GM19463 (cell line): ENCODE data around the gene TXNDC11.

Experiments used
- ATAC-seq: cut with Tn5 transposase; IDR thresholded peaks from one replicate; pipeline ENCODE4 v1.9.1; 2021; ENCODE audit warnings: mild to moderate bottlenecking, moderate library complexity; ENCODE audit not compliant: unreplicated experiment

Gene TXNDC11

DNA sequence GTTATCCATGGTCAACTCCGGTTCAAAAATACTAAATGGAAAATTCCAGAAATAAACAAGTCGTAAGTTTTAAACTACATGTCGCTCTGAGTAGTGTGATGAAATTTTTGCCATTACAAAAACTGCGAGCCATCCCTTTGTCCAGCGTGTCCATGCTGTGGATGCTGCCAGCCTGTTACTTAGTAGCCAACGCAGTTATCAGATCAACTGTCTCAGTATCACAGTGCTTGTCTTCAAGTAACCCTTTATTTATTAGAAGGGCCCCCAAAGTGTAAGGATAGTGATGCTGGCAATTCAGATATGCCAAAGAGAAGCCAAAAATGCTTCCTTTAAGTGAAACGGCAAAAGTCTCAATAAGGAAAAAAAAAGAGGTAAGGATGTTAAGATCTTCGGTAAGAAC lies 50.5 kb downstream of the TXNDC11 start:
- ATAC-seq: no peak

DNA sequence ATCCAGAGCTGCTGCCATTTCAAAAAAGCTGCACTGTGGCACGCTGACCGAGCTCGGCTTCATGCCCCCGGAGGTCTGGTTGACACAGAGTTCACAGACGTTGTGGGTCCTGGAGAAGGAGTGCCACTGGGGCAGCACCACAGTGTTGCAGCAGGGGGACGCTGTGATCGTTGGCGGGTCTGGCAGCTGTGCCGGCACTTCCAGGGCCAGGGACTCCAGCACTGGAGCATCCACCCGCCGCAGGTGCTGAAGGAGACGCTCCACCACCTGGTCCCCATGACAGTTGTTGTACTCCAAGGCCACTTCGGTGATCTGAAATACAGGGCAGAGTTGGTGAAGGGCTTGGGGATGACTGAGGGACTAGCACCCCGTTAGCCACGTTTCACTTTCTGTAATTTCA lies 50.9 kb downstream of the TXNDC11 start:
- no peak for ATAC-seq

DNA sequence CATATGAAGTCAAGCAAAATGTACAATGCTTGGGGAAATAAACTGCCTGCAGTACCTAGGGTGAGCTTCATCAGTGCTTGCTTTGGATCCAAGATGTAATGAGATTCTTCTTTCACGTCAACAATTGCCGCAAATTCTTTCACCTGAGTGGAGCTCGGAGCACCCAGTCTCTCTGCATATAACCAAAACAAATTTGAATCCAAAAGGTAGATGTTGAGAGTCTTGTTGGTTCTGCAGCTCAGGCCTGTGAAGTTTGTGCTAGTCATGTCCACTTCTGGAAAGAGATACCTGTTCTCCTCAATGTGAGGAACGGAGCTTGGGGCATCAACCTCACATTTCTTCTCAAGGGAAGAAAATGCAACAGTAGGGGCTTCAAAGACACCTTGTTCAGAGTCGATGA lies 51.4 kb downstream of the TXNDC11 start:
- no peak for ATAC-seq

DNA sequence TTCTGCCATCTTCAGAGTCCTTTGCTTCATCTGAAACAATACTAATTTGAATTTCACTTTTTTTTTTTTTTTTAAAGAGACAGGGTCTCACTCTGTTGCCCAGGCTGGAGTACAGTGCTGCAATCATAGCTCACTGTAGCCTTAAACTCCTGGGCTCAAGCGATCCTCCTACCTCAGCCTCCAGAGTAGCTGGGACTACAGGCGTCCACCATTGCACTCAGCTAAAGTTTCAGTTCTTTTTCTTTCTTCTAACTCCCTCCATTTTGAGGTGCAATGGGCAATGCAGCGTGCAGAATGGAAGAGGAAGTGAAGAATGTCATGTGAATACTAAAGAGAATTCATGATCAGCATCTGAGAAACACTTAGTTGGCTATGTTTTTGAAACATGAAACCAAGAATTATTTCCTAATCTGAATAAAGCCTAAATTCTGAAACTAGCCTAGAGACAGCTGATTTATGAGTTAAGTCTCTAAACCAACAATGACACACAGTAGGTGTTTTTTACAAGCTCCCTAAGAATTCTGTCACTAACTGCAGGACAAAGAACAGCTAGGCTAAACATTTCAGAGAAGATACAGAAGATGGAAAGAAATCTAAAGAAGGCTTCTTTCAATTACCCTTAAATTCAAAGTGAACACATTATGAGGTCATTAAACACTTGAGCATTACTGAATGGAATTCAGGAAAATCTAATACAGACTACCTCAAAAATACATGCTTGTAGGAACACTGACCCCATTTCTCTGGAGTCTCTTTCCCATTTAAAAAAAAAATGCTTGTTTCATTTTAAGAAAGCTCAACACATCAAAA lies 53.4 kb downstream of the TXNDC11 start:
- ATAC-seq: peak; percentile 82

DNA sequence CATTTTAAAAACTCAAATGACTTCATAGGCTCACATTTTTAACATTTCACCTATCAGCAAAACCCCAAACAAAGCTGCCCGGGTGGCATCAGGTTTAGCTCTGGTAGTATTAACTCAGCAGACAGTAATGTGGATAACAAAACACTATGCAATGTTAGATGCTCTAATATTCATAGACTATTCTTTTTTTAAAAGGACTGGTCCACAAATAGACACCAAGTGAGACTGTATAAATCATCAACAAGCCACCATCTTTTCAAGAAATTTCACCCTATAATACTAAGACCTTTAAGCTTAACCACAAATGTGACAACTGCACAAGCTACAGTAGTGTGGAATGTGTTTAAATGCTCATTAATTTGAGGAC lies 54.2 kb downstream of the TXNDC11 start:
- no peak for ATAC-seq

DNA sequence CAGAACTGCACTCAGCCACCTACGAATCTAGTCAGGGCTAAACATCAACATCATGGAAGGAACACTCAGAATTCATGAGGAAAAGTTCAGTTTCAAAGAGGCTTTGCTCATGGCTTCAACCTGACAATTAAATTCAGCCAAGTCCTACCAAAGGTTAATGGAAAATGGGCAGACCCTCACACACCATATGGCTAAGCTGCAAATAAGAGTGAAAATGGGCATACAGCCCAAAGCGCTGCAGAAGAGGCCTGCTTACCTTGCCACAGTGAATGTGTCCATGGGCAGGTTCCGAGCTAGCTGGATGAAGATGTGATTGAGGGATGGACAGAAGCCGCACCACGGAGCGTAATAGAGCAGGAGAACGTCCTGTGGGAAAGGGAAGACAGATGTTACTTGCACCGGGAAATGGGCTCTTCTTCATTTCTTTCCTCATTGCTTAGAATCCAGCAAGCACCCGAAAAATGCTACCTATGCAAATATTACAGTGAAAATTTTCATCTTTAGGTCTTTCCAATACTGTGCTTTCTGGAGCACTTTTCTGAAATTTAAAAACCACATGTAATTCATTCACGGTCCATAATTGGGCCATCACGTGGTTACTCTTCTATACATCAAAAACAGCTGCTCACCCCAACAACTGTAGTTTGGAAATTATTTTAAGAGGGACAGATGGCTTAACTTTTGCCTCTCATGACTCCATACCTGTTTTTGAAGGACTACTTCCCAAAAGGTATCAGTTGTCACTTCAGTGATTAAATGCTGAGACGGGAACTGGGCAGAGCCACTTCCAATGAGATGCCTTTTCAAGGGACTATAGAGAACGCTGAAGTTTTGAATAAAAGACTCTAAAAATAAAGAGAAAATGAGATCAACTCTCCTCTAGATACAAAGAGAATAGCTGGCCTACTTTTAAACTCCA lies 54.8 kb downstream of the TXNDC11 start:
- ATAC-seq: no peak

DNA sequence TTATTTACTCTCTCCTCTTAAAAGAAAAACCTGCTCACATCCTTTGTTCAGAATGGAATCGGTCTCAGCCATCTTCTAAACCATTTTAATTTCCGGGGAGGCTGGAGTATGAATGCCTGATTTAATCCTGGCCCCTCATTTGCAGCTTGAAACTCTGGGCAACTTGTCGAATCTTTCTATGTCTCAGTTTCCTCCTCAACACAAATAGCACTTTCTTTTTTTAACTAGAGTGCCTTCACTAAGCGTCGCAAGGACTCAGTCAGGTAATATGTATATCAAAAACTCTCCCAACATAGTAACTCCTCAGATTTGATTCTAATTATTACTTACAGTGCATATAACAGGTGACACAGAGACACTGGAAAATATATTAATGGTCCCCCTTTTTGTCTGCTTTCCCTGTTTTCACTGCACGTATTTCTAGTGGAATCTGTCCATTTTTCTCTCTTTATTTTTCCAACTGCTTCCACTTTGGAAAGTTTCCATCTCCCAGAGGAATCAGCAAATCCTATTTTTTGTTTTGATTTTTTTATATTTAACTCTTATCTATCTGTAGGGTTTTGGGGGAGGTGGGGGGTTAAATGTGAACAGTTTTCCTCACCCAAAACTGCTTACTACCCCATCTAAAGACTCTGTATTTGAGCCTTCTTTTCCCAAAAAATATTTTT lies 55.8 kb downstream of the TXNDC11 start:
- no peak for ATAC-seq

DNA sequence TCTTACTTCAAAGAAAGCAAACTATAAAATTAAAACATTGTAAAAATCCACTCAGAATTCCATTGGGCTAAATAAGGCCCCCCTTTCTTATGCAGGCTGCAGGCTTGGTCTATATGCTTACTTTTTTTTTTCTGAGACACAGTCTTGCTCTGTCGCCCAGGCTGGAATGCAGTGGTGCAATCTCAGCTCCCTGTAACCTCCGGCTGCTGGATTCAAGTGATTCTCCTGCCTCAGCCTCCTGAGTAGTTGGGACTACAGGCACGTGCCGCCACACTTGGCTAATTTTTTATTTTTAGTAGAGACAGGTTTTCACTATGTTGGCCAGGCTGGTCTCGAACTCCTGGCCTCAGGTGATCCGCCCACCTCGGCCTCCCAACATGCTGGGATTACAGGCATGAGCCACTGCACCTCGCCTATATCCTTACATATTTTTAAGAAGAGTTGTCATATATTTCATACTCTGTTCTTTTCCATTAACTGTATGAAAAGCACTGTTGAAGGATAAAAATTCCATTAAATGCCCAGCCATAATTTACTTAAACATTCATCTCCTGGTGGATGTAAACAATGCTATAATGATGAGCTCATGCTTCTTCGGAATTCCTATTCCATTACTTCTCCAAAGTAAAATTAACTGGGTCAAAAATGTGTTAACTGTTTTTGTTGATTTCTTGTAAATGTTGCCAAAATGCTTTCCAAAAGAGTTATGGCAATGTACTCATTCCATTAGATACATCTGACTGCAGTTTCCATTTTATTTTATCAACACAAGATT lies 56.6 kb downstream of the TXNDC11 start:
- no peak for ATAC-seq

DNA sequence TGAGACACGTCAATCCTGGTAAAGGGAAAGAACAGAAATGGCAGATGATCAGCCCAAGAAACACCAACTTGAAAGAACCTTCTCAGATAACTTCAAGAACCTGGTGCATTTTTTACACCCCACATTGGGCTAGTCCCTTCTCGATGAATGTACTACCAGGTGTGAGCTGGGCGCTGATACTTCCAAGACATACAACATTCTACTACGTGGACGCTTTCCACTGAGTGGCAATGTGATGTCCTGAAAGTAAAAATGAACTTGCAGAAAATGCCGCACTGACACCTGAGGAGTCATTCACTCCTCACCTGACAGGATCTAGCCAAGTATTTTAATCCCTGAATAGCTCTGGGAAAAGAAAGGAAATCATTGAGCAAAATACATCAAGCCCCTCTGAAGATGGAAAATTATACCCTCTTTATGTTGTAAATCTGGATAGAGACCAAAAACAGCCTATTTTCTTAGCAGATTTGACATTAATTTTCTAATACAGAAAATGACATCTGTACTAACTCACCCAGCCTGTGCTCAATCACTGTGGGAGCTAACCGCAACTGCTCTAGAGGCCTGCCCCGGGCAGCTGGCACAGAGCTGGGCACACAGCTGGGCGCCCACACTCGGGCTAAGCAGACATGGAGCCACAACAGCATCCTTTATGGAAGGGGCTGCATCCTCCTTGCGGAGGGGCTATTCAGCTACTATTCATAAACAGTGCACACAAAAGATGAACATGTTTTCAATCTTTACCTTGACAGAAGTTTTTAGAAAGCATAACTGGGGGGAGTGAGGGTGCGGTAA lies 58.2 kb downstream of the TXNDC11 start:
- no peak for ATAC-seq

DNA sequence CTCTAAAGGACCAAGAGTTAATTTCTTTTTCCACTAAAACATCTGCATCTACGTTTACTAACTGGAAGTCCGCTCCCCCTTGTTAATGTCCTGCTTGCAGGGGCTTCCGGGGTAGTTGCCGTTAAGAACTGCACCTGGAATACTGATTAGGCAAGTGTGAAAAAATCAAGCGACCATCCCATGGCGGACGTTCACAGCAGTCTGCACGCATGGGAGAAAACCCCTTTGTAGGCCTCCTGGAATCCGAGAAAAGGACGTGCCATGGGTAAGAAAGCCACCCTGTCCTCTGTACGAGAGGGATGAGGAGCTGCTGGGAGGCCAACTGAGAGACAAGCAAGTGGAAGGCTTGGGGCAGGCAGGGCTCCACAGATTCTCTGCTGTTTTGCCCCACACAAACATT lies 59.5 kb downstream of the TXNDC11 start:
- ATAC-seq: no peak

DNA sequence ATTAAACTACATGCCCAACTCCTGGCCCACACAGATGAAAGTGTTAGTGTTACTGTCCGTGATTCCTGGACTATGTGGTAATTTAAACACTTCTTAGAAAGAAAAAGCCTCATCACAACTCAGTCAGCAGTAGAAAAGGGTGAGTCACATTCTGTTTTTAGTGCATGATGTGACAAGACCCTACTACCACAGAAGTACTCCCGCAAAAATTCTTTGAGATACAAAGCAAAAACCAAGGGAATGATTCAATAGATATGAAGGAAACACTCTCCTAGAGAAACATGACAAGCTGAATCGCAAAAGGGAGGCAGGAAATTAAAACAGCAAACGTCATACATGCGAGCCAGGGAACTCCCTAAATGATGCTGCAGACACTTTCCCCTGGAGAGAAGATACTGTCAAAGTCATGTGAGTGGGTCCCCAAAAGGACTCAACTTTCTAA lies 60.0 kb downstream of the TXNDC11 start:
- no peak for ATAC-seq

DNA sequence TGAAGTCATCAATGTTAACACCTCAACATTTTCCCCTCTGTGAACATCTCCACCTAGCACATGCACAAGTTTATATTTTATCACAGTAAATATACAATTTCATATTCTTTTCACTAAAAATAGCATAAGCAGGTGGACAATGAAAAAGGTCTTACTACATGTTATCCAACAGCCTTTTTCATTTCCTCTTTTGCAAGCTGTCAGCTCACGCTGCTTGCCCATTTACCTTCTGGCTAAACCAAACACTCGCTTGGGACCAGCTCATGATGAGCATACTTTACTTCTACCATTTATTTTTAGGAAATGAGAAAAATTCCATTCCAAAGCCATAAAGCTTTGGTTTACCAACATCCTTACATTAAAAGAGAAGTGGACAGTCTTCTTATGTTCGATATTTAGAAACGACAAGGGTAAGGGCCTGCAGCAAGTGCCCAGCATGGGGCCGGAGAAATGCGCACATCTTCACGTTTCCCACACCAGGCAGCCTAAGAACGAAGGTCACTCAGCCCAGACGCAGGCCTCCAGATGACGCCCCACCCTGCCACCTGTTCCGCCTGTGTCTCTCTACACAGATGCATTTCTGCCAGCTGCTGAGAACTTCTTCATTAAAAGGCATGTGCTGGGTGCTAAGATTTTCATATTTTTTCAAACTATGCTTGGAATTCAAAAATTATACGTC lies 60.5 kb downstream of the TXNDC11 start:
- peak; percentile 34 for ATAC-seq

DNA sequence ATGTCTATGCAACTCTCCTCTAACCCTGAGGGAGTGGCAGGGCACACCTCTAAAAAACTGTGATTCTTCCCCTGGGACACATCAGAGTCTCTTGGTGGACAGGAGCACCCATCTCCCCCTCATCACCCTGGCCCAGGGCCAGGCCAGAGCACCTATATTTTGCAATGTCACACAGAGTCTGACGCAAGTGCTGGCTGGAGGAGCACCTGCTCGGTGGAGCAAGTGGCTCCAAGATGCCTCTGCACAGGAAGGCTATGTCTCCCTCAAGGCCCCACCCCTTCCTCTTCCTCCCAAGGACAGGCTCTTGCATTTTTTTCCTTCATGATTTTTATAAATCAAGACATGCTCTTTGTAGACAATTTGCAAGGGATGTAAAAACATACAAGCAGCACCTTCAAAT lies 61.1 kb downstream of the TXNDC11 start:
- no peak for ATAC-seq

DNA sequence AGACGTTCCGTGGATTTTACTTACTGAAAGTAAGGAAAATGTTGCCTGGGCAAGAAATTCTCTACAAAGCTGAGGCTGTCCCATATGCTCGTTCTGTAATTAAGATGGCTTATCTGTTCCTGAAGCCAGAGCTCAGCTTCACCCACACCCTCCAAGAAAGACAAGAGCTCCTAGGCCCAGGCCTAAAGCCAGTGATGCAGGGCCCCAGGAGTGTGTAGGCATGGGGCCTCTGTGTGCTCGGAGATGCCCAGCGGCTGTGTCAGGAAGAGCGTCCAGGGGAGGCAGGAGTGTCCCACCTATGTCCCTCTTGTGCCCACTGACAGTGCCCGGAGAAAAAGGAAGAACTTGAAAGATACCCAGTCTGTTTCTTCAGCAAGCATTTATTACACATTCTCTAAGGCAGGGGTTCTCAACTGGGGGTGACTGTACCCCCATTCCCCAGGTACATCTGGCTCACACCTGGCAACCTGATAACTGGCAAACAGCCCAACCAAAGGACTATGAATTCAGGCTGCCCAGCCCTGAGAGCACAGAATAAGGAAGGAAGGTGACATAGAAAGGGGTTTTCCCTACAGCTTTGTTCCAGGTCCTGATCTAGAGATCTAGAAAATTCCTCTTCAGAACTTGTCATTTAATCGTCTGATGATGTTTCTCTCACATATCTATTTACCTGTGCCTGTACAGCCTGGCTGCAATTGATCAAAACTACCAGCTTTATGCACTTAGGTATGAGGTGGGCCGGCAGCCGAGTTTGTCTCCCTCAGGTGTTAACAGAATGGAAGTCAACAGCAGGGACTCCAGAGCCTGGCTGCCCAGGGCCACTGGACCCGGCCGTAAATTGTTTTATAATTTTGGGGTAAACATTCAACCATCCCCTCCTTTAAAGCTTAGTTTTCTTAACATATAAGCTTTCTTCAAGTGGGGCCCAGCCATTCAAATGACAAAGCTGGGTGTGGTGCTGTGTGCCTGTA lies 62.4 kb downstream of the TXNDC11 start:
- no peak for ATAC-seq

DNA sequence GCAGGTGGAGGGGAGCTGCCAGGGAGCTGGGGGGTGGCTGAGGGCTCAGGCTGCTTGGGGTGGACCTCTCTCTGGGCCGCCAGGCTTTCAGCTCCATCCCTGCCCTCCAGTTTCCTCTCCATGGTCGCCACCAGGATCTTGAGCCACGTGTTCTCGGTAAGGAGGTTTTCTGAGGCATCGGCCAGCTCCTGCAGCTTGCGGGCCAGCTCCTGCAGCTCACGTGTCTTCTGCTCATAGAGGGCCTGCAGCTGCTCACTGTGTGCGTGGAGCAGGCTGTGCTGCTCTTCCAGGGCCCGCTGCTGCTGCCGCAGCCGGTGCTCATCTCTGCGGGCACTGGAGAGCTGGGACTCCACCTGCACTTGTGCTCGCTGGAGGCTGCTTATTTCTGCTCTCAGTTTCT lies 63.4 kb downstream of the TXNDC11 start:
- ATAC-seq: no peak

DNA sequence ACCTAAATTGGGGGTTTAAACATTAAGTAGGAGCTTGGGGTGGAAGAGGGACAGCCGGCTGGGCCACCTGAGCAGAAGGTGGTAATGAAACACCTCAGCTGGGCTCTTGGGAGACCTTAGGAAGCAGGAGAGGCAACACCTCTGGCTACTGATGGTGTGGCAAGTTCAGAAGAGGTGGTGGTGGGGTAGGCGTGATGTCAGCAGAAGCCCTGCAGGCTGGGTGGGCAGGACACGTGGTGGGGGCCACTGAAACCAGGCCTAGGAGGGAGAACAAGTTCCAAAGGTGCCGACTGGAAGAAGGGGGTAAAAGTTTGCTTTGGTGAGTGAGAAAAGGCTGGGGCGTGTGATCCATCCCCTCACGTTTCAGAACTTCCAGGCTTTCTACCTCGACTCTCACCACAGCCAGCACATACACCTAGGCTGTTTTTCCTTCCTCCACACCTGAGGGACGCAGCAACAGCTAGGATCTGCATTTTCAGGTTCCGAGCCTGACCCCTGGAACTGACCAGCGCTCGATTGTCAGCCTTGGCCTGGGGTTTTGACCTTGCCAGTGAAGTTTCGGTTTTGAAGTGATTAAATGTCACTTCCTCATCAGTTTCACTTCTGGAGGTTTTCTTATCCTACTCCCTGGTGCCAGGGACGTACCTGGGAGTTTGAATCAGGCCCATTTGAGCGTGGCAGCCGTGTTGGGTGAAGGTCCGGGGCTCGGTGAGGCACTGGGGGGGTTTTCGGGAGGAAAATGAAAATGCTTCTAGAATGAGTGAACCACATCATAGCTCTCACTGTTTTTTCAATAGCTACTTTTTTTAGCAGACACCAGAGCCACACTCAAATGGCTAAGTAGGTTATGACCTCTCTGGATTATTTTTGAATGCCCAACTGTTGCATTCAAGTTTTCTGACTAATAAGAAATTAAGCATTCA lies 64.4 kb downstream of the TXNDC11 start:
- peak; percentile 39 for ATAC-seq

DNA sequence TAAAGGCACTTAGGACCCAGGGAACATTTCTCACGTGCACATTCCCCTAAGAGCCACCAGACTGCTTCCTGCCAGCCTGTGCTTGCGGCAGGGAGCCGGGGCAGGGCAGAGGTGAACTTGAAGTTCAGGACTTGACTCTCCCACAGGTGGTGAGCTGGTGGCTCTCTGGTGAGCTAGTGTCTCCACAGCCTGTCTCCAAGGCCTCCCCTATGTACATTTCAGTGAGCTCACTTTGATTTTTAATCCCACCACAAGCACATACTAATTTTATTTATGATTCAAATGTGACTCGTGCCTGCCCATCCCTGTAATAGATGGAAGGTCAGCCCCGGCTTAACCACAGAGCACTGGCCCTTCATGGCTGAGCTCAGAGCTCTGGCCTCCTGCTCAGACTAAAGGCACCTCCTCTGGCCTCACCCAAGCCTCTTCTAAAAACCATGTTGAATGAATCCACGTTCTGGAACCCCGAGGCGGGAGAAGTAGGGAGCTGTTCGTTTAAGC lies 65.2 kb downstream of the TXNDC11 start:
- ATAC-seq: no peak
